Liver (tissue), 9 donors: ENCODE results near the gene VWA7. TPM values are rescaled to one million over a fixed set of nuclear protein-coding genes. Genes with fewer than 3 reads are reported as not detected.
A peak's percentile ranks its signal among the peaks of the same experiment; 100 is the strongest.

Experiments used
- DNase-seq: peaks from one replicate; pipeline ENCODE4 v3.0.0-alpha.2; 2017; ENCODE audit warnings: low spot score
- H3K27ac ChIP-seq, 2 donors: one replicate each; pipeline ENCODE4 v1.7.0; 2013; ENCODE audit warnings: inconsistent platforms in 2 of 2, low read length in 2 of 2, control low read depth in 1 of 2, low read depth in 1 of 2, mild to moderate bottlenecking in 1 of 2
- H3K27me3 ChIP-seq, 4 donors: one replicate each; pipeline versions ENCODE4 v1.6.1 to v1.7.0; 2013; ENCODE audit warnings: low read length in 3 of 4, inconsistent platforms in 1 of 4, mild to moderate bottlenecking in 1 of 4, moderate library complexity in 1 of 4; ENCODE audit not compliant: control insufficient read depth in 4 of 4, insufficient read depth in 4 of 4
- H3K36me3 ChIP-seq, 4 donors: one replicate each; pipeline versions ENCODE4 v1.6.1 to v1.7.0; 2013; ENCODE audit warnings: low read length in 3 of 4, mild to moderate bottlenecking in 3 of 4, low read depth in 1 of 4, moderate library complexity in 1 of 4; ENCODE audit not compliant: control insufficient read depth in 4 of 4, insufficient read depth in 3 of 4
- H3K4me1 ChIP-seq, 4 donors: one replicate each; pipeline versions ENCODE4 v1.6.1 to v1.7.0; 2013; ENCODE audit warnings: low read length in 3 of 4, mild to moderate bottlenecking in 3 of 4, moderate library complexity in 1 of 4; ENCODE audit not compliant: control insufficient read depth in 4 of 4, insufficient read depth in 4 of 4
- H3K4me3 ChIP-seq, 3 donors: one replicate each; pipeline versions ENCODE4 v1.6.1 to v1.7.0; 2013; ENCODE audit warnings: low read length in 3 of 3, control low read depth in 1 of 3, low read depth in 1 of 3, mild to moderate bottlenecking in 1 of 3
- H3K9ac ChIP-seq, 2 donors: one replicate each; pipeline ENCODE4 v1.7.0; 2013; ENCODE audit warnings: low read length in 2 of 2, mild to moderate bottlenecking in 2 of 2, moderate library complexity in 2 of 2, control low read depth in 1 of 2, low read depth in 1 of 2
- H3K9me3 ChIP-seq, 4 donors: one replicate each; pipeline versions ENCODE4 v1.6.1 to v1.7.0; 2013; ENCODE audit warnings: low read length in 3 of 4; ENCODE audit not compliant: control insufficient read depth in 4 of 4
- CTCF ChIP-seq: fragments of 150-350 bp; IDR thresholded peaks from 2 replicates; pipeline ENCODE4 v1.5.1; 2017; ENCODE audit warnings: improper control_type of control experiment, low read depth, low read length; ENCODE audit not compliant: missing input control
- EGR1 ChIP-seq, 2 donors: IDR thresholded peaks; 2 replicates each; pipeline ENCODE4 v1.6.1; 2016 to 2018; ENCODE audit warnings: antibody characterized with exemption in 2 of 2, low read depth in 2 of 2
- FOXA2 ChIP-seq: IDR thresholded peaks from 2 replicates; pipeline ENCODE4 v1.6.1; 2016; ENCODE audit warnings: antibody characterized with exemption
- HNF4A ChIP-seq, 2 donors: conservative IDR thresholded peaks; 2 replicates each; pipeline ENCODE4 v1.6.1; 2016; ENCODE audit warnings: antibody characterized with exemption in 2 of 2, mild to moderate bottlenecking in 2 of 2
- HNF4G ChIP-seq: IDR thresholded peaks from 2 replicates; pipeline ENCODE4 v1.6.1; 2016; ENCODE audit warnings: antibody characterized with exemption
- JUND ChIP-seq, 2 donors: IDR thresholded peaks; 2 replicates each; pipeline ENCODE4 v1.6.1; 2016; ENCODE audit warnings: antibody characterized with exemption in 2 of 2
- MAX ChIP-seq: IDR thresholded peaks from 2 replicates; pipeline ENCODE4 v1.6.1; 2016; ENCODE audit warnings: antibody characterized with exemption
- NR2F2 ChIP-seq: IDR thresholded peaks from 2 replicates; pipeline ENCODE4 v1.6.1; 2016; ENCODE audit warnings: antibody characterized with exemption
- RAD21 ChIP-seq, 2 donors: IDR thresholded peaks; 2 replicates each; pipeline ENCODE4 v1.6.1; 2016; ENCODE audit warnings: antibody characterized with exemption in 2 of 2, mild to moderate bottlenecking in 2 of 2
- REST ChIP-seq: IDR thresholded peaks from 2 replicates; pipeline ENCODE4 v1.6.1; 2016; ENCODE audit warnings: antibody characterized with exemption, mild to moderate bottlenecking
- RXRA ChIP-seq, 2 donors: IDR thresholded peaks; 2 replicates each; pipeline ENCODE4 v1.6.1; 2017 to 2018; ENCODE audit warnings: antibody characterized with exemption in 2 of 2, mild to moderate bottlenecking in 1 of 2
- TAF1 ChIP-seq: conservative IDR thresholded peaks from 2 replicates; pipeline ENCODE4 v1.6.1; 2016; ENCODE audit warnings: antibody characterized with exemption, mild to moderate bottlenecking
- YY1 ChIP-seq: IDR thresholded peaks from 2 replicates; pipeline ENCODE4 v1.6.1; 2016; ENCODE audit warnings: antibody characterized with exemption, mild to moderate bottlenecking
- ZBTB33 ChIP-seq: IDR thresholded peaks from 2 replicates; pipeline ENCODE4 v1.6.1; 2016; ENCODE audit warnings: antibody characterized with exemption
- WGBS: extraction: QIAGEN DNeasy Blood & Tissue Kit; methylation state at CpG from one replicate; pipeline ENCODE4 v1.1.7; 2013; 5-methylcytosine and 5-hydroxymethylcytosine counted together
- polyA plus RNA-seq, 2 donors: library from polyadenylated mRNA; stranded (reverse) in 1 of 2; unstranded in 1 of 2; fragments of 200-250 nt in 1 of 2; fragments of >200 nt in 1 of 2; fragmentation: Nextera tagmentation in 1 of 2; extraction: Ambion mirVana in 1 of 2; gene quantifications; one replicate each; pipeline versions ENCODE4 v1.2.1 to v1.2.3, GENCODE V29; 2013 to 2015
- total RNA-seq, 2 donors: library from RNA; depleted of rRNA; stranded (reverse); fragments of >200 nt; gene quantifications; one replicate each; pipeline ENCODE4 v1.2.3, GENCODE V29; 2014
- TF ChIP-seq, protein P1 (sequence below): IDR thresholded peaks from 2 replicates; pipeline ENCODE4 v1.6.1; 2016; ENCODE audit warnings: antibody characterized with exemption
- donor health status: healthy.
- donor health status: healthy.
- donor health status: healthy.
- donor health status: healthy.
- donor health status: healthy.

VWA7 gene
- total and polyA plus RNA-seq, 4 donors: 0.17 to 2.0 (median 0.92) TPM

GRCh38 chr6:31813465-31813849, 36.3 kb upstream of the VWA7 start:
- Histone ChIP-seq H3K4me1 (peaks cover 5 to 9% (median 5%) of the 10 kb centered on the region in 4 donors), H3K27me3 (no peaks in the 10 kb centered on the region), H3K27ac (peak overlapping the region; percentile 72 to 100), H3K4me3 (no peak overlapping the region), H3K36me3 (no peaks in the 10 kb centered on the region), H3K9ac (peak overlapping the region in 1 of 2 donors; percentile 73), H3K9me3 (no peaks in the 10 kb centered on the region)
- 98% methylated on average over 7 of the region's 7 CpGs for WGBS
- DNase-seq: no peak
- TF ChIP-seq RXRA (IDR thresholded peaks at IDR 0.05) (no peak), EGR1 (IDR thresholded peaks at IDR 0.05; ENCODE audit: low read depth in 2 of 2) (no peak), REST (no peak), ZBTB33 (no peak), RAD21 (IDR thresholded peaks at IDR 0.05) (no peak), MAX (no peak), CTCF (no peak), FOXA2 (no peak)
- TF ChIP-seq, protein P1, sequence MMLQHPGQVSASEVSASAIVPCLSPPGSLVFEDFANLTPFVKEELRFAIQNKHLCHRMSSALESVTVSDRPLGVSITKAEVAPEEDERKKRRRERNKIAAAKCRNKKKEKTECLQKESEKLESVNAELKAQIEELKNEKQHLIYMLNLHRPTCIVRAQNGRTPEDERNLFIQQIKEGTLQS: no peak

GRCh38 chr6:31811645-31812044, 34.5 kb upstream of the VWA7 start:
- no peaks in the 10 kb centered on the region for H3K36me3 ChIP-seq
- no peaks in the 10 kb centered on the region for H3K27me3 ChIP-seq
- TF ChIP-seq, protein P1: no peak
- TF ChIP-seq RXRA (IDR thresholded peaks at IDR 0.05) (no peak), JUND (IDR thresholded peaks at IDR 0.05) (no peak), YY1 (no peak), NR2F2 (no peak), CTCF (no peak), TAF1 (no peak), MAX (no peak), HNF4A (conservative IDR thresholded peaks at IDR 0.05) (no peak), HNF4G (no peak), RAD21 (IDR thresholded peaks at IDR 0.05) (no peak), ZBTB33 (no peak)
- H3K27ac ChIP-seq: no peak overlapping the region
- H3K9me3 ChIP-seq: no peaks in the 10 kb centered on the region
- no peak for DNase-seq
- H3K4me1 ChIP-seq: peaks cover 3 to 10% (median 6%) of the 10 kb centered on the region in 4 donors
- 96% methylated on average over 12 of the region's 12 CpGs for WGBS
- H3K4me3 ChIP-seq: no peak overlapping the region
- H3K9ac ChIP-seq: no peak overlapping the region
